ENCODE measurements around the gene LNX2. TPM values are rescaled to one million over a fixed set of nuclear protein-coding genes. Genes with fewer than 3 reads are reported as not detected.

The LNX2 gene
- total RNA-seq, 1 experiment from 2014 or later = 8.1 TPM

GRCh38 chr13:27650312-27650711 is 30.0 kb upstream of the LNX2 start:
- no peak overlapping the region for H3K27ac ChIP-seq
- H3K36me3 ChIP-seq = peaks cover 26% of the 10 kb centered on the region
- H3K27me3 ChIP-seq (replicated peaks) = no peaks in the 10 kb centered on the region
- no peaks in the 10 kb centered on the region for H3K4me1 ChIP-seq (replicated peaks)
- no peak overlapping the region for H3K4me3 ChIP-seq
- no peaks in the 10 kb centered on the region for H3K9me3 ChIP-seq (replicated peaks)
- DNase-seq (ENCODE audit: low read depth in 1 of 2, low spot score in 2 of 2) = no peak

- no peaks in the 10 kb centered on the region for H3K9me3 ChIP-seq (replicated peaks)
- peaks cover 10% of the 10 kb centered on the region for H3K36me3 ChIP-seq
- no peak overlapping the region for H3K27ac ChIP-seq
- no peaks in the 10 kb centered on the region for H3K27me3 ChIP-seq (replicated peaks)
- H3K4me3 ChIP-seq = no peak overlapping the region
- H3K4me1 ChIP-seq (replicated peaks) = no peaks in the 10 kb centered on the region
- DNase-seq (ENCODE audit: low read depth in 1 of 2, low spot score in 2 of 2) = no peak
These were observed 24.0 kb upstream of the LNX2 start for GRCh38 chr13:27644302-27644701.

- H3K27me3 ChIP-seq (replicated peaks) = no peaks in the 10 kb centered on the region
- H3K4me1 ChIP-seq (replicated peaks) = no peaks in the 10 kb centered on the region
- H3K9me3 ChIP-seq (replicated peaks) = no peaks in the 10 kb centered on the region
- H3K36me3 ChIP-seq = peaks cover 2% of the 10 kb centered on the region
- no peak overlapping the region for H3K27ac ChIP-seq
- no peak overlapping the region for H3K4me3 ChIP-seq
- DNase-seq (ENCODE audit: low read depth in 1 of 2, low spot score in 2 of 2) = no peak
These were observed 23.2 kb upstream of the LNX2 start for GRCh38 chr13:27643334-27644132.

- H3K9me3 ChIP-seq (replicated peaks) = no peaks in the 10 kb centered on the region
- no peak overlapping the region for H3K27ac ChIP-seq
- no peaks in the 10 kb centered on the region for H3K27me3 ChIP-seq (replicated peaks)
- H3K4me3 ChIP-seq = no peak overlapping the region
- no peaks in the 10 kb centered on the region for H3K4me1 ChIP-seq (replicated peaks)
- no peak for DNase-seq (ENCODE audit: low read depth in 1 of 2, low spot score in 2 of 2)
- no peaks in the 10 kb centered on the region for H3K36me3 ChIP-seq
These were observed 21.6 kb upstream of the LNX2 start for GRCh38 chr13:27641711-27642502.

- no peaks in the 10 kb centered on the region for H3K9me3 ChIP-seq (replicated peaks)
- no peaks in the 10 kb centered on the region for H3K27me3 ChIP-seq (replicated peaks)
- no peak overlapping the region for H3K27ac ChIP-seq
- no peaks in the 10 kb centered on the region for H3K36me3 ChIP-seq
- no peak for DNase-seq (ENCODE audit: low read depth in 1 of 2, low spot score in 2 of 2)
- no peaks in the 10 kb centered on the region for H3K4me1 ChIP-seq (replicated peaks)
- H3K4me3 ChIP-seq = no peak overlapping the region
These were observed 18.9 kb upstream of the LNX2 start for GRCh38 chr13:27639186-27639585.

- peak in 1 of 2 experiments; percentile 4 for DNase-seq (ENCODE audit: low read depth in 1 of 2, low spot score in 2 of 2)
- no peak overlapping the region for H3K4me3 ChIP-seq
- H3K9me3 ChIP-seq (replicated peaks) = no peaks in the 10 kb centered on the region
- H3K27me3 ChIP-seq (replicated peaks) = no peaks in the 10 kb centered on the region
- no peaks in the 10 kb centered on the region for H3K4me1 ChIP-seq (replicated peaks)
- H3K27ac ChIP-seq = no peak overlapping the region
- no peaks in the 10 kb centered on the region for H3K36me3 ChIP-seq
These were observed 18.2 kb upstream of the LNX2 start for GRCh38 chr13:27638521-27638920.

- Histone ChIP-seq H3K4me3 (no peak overlapping the region), H3K27ac (no peak overlapping the region)
These were observed 17.7 kb upstream of the LNX2 start for GRCh38 chr13:27638001-27638400.

GRCh38 chr13:27637289-27637626 is 16.9 kb upstream of the LNX2 start:
- DNase-seq (ENCODE audit: low read depth in 1 of 2, low spot score in 2 of 2) = no peak
- Histone ChIP-seq H3K9me3 (replicated peaks) (no peaks in the 10 kb centered on the region), H3K27ac (no peak overlapping the region), H3K27me3 (replicated peaks) (no peaks in the 10 kb centered on the region), H3K4me3 (no peak overlapping the region), H3K4me1 (replicated peaks) (no peaks in the 10 kb centered on the region), H3K36me3 (no peaks in the 10 kb centered on the region)

More at GRCh38 chr13:27638001-27638400, 17.7 kb upstream of the LNX2 start:
- Histone ChIP-seq H3K9me3 (replicated peaks) (no peaks in the 10 kb centered on the region), H3K27me3 (replicated peaks) (no peaks in the 10 kb centered on the region), H3K4me1 (replicated peaks) (no peaks in the 10 kb centered on the region), H3K36me3 (no peaks in the 10 kb centered on the region)
- no peak for DNase-seq (ENCODE audit: low read depth in 1 of 2, low spot score in 2 of 2)

GRCh38 chr13:27636589-27637288 is 16.4 kb upstream of the LNX2 start:
- no peaks in the 10 kb centered on the region for H3K9me3 ChIP-seq (replicated peaks)
- H3K36me3 ChIP-seq = no peaks in the 10 kb centered on the region
- no peaks in the 10 kb centered on the region for H3K27me3 ChIP-seq (replicated peaks)
- DNase-seq (ENCODE audit: low read depth in 1 of 2, low spot score in 2 of 2) = no peak
- no peak overlapping the region for H3K4me3 ChIP-seq
- no peak overlapping the region for H3K27ac ChIP-seq
- H3K4me1 ChIP-seq (replicated peaks) = no peaks in the 10 kb centered on the region

GRCh38 chr13:27635266-27635665 is 14.9 kb upstream of the LNX2 start:
- Histone ChIP-seq H3K27ac (no peak overlapping the region), H3K4me3 (no peak overlapping the region), H3K9me3 (replicated peaks) (no peaks in the 10 kb centered on the region), H3K27me3 (replicated peaks) (no peaks in the 10 kb centered on the region), H3K4me1 (replicated peaks) (no peaks in the 10 kb centered on the region), H3K36me3 (0 out of 2 replicates have a peak, but pooled peaks cover 4% of the 10 kb centered on the region)
- no peak for DNase-seq (ENCODE audit: low read depth in 1 of 2, low spot score in 2 of 2)

GRCh38 chr13:27634791-27635190 is 14.5 kb upstream of the LNX2 start:
- Histone ChIP-seq H3K4me1 (replicated peaks) (no peaks in the 10 kb centered on the region), H3K4me3 (no peak overlapping the region), H3K9me3 (replicated peaks) (no peaks in the 10 kb centered on the region), H3K36me3 (0 out of 2 replicates have a peak, but pooled peaks cover 4% of the 10 kb centered on the region), H3K27me3 (replicated peaks) (no peaks in the 10 kb centered on the region), H3K27ac (no peak overlapping the region)
- no peak for DNase-seq (ENCODE audit: low read depth in 1 of 2, low spot score in 2 of 2)

GRCh38 chr13:27634231-27634630 is 13.9 kb upstream of the LNX2 start:
- DNase-seq (ENCODE audit: low read depth in 1 of 2, low spot score in 2 of 2) = no peak

GRCh38 chr13:27632648-27633047 is 12.3 kb upstream of the LNX2 start:
- H3K27me3 ChIP-seq (replicated peaks) = no peaks in the 10 kb centered on the region
- H3K9me3 ChIP-seq (replicated peaks) = no peaks in the 10 kb centered on the region
- no peak for DNase-seq (ENCODE audit: low read depth in 1 of 2, low spot score in 2 of 2)
- no peak overlapping the region for H3K4me3 ChIP-seq
- H3K36me3 ChIP-seq = 0 out of 2 replicates have a peak, but pooled peaks cover 7% of the 10 kb centered on the region
- H3K27ac ChIP-seq = no peak overlapping the region
- no peaks in the 10 kb centered on the region for H3K4me1 ChIP-seq (replicated peaks)

More at GRCh38 chr13:27634231-27634630, 13.9 kb upstream of the LNX2 start:
- no peaks in the 10 kb centered on the region for H3K4me1 ChIP-seq (replicated peaks)
- no peak overlapping the region for H3K27ac ChIP-seq
- H3K9me3 ChIP-seq (replicated peaks) = no peaks in the 10 kb centered on the region
- no peak overlapping the region for H3K4me3 ChIP-seq
- H3K27me3 ChIP-seq (replicated peaks) = no peaks in the 10 kb centered on the region
- H3K36me3 ChIP-seq = 0 out of 2 replicates have a peak, but pooled peaks cover 4% of the 10 kb centered on the region

- no peaks in the 10 kb centered on the region for H3K4me1 ChIP-seq (replicated peaks)
- no peaks in the 10 kb centered on the region for H3K27me3 ChIP-seq (replicated peaks)
- no peaks in the 10 kb centered on the region for H3K9me3 ChIP-seq (replicated peaks)
- no peak overlapping the region for H3K4me3 ChIP-seq
- H3K36me3 ChIP-seq = 0 out of 2 replicates have a peak, but pooled peaks cover 7% of the 10 kb centered on the region
- DNase-seq (ENCODE audit: low read depth in 1 of 2, low spot score in 2 of 2) = no peak
- no peak overlapping the region for H3K27ac ChIP-seq
These were observed 11.9 kb upstream of the LNX2 start for GRCh38 chr13:27632214-27632613.
